Cardiac fibroblast (primary cell): ENCODE results near the gene RRBP1.

ENCODE experiments used
- DNase-seq, 2 donors: peaks; one replicate each; pipeline versions ENCODE4 v3.0.0 to v3.0.0-alpha.2; 2010; ENCODE audit warnings: low read depth in 2 of 2
- H3K4me3 ChIP-seq, 2 donors: replicated peaks in 1 of 2; 1 replicate in 1 of 2; 2 replicates in 1 of 2; pipeline ENCODE4 v1.5.1; 2011; ENCODE audit warnings: low read depth in 2 of 2, low read length in 2 of 2, mild to moderate bottlenecking in 2 of 2, moderate library complexity in 1 of 2
- CTCF ChIP-seq: IDR thresholded peaks from one replicate; pipeline ENCODE4 v1.5.1; 2011; ENCODE audit warnings: low read depth, mild to moderate bottlenecking, low read length, inconsistent platforms

RRBP1 gene

GRCh38 chr20:17682103-17682888 lies at the start of gene RRBP1:
RRBP1 (minus strand) TSS chr20:17682242; CDS start chr20:17660507, 21,735 bp downstream.
- H3K4me3 ChIP-seq = peak within 1 kb of the TSS; percentile 64 to 86
- peak; percentile 97 to 99 for DNase-seq
- TF ChIP-seq CTCF = peak; percentile 76

GRCh38 chr20:17731233-17731632 lies 49.2 kb upstream of the RRBP1 start:
- no peak for TF ChIP-seq CTCF
- no peak for DNase-seq
- no peak overlapping the region for H3K4me3 ChIP-seq

- TF ChIP-seq CTCF = no peak
- H3K4me3 ChIP-seq = no peak overlapping the region
- no peak for DNase-seq
Observed at GRCh38 chr20:17730071-17730470, 48.0 kb upstream of the RRBP1 start.

GRCh38 chr20:17728074-17728473 lies 46.0 kb upstream of the RRBP1 start:
- no peak for TF ChIP-seq CTCF
- H3K4me3 ChIP-seq = no peak overlapping the region
- no peak for DNase-seq

- H3K4me3 ChIP-seq = no peak overlapping the region
- DNase-seq = no peak
- no peak for TF ChIP-seq CTCF
Observed at GRCh38 chr20:17727351-17727750, 45.3 kb upstream of the RRBP1 start.

- DNase-seq = no peak
- no peak overlapping the region for H3K4me3 ChIP-seq
- no peak for TF ChIP-seq CTCF
Observed at GRCh38 chr20:17726902-17727301, 44.9 kb upstream of the RRBP1 start.
